NOMO-1 treated with dmso at 0.1 percent for 144 hours (cell line): ENCODE data around the gene PYCR2.
"Not testable (repeated sequence)": the region's sequence is repeated elsewhere in the genome, so short reads cannot be mapped to it uniquely, and the experiment has no call there.

Experiments
- DNase-seq: peaks from one replicate; lab custom pipeline; 2025; ENCODE audit not compliant: unreplicated experiment; lab: John Stamatoyannopoulos, UW

Gene PYCR2

GRCh38 chr1:225923692-225924555, at the start of gene PYCR2:
TSS of gene PYCR2 (minus strand) at chr1:225924250. CDS start at chr1:225924110, 140 bp downstream.
- peak; percentile 96 for DNase-seq

- no peak for DNase-seq
Observed at GRCh38 chr1:225973158-225973557, 49.1 kb upstream of the PYCR2 start.

- DNase-seq = no peak
Observed at GRCh38 chr1:225972344-225973152, 48.5 kb upstream of the PYCR2 start.

GRCh38 chr1:225970592-225971157, 46.6 kb upstream of the PYCR2 start:
- DNase-seq = not testable (repeated sequence)

- not testable (repeated sequence) for DNase-seq
Observed at GRCh38 chr1:225969751-225970150, 45.7 kb upstream of the PYCR2 start.

- DNase-seq = no peak
Observed at GRCh38 chr1:225965231-225965630, 41.2 kb upstream of the PYCR2 start.

GRCh38 chr1:225963735-225964530, 39.9 kb upstream of the PYCR2 start:
- no peak for DNase-seq

- no peak for DNase-seq
Observed at GRCh38 chr1:225962440-225962975, 38.5 kb upstream of the PYCR2 start.

- no peak for DNase-seq
Observed at GRCh38 chr1:225961659-225962439, 37.8 kb upstream of the PYCR2 start.

- no peak for DNase-seq
Observed at GRCh38 chr1:225958041-225958440, 34.0 kb upstream of the PYCR2 start.

- DNase-seq = no peak
Observed at GRCh38 chr1:225954753-225955152, 30.7 kb upstream of the PYCR2 start.

- DNase-seq = no peak
Observed at GRCh38 chr1:225953315-225953714, 29.3 kb upstream of the PYCR2 start.

- DNase-seq = no peak
Observed at GRCh38 chr1:225950905-225951497, 27.0 kb upstream of the PYCR2 start.

GRCh38 chr1:225949041-225949440, 25.0 kb upstream of the PYCR2 start:
- no peak for DNase-seq

- no peak for DNase-seq
Observed at GRCh38 chr1:225946803-225947202, 22.8 kb upstream of the PYCR2 start.

- DNase-seq = no peak
Observed at GRCh38 chr1:225946082-225946620, 22.1 kb upstream of the PYCR2 start.

GRCh38 chr1:225945564-225945963, 21.5 kb upstream of the PYCR2 start:
- DNase-seq = no peak

GRCh38 chr1:225944951-225945350, 20.9 kb upstream of the PYCR2 start:
- DNase-seq = peak; percentile 60

- no peak for DNase-seq
Observed at GRCh38 chr1:225944387-225944786, 20.3 kb upstream of the PYCR2 start.
